Testis (tissue), 3 donors: ENCODE results near the gene TSBP1. TPM values are rescaled to one million over a fixed set of nuclear protein-coding genes. Genes with fewer than 3 reads are reported as not detected.

ENCODE experiments used
- DNase-seq: peaks from one replicate; pipeline ENCODE4 v3.0.0-alpha.2; 2019
- H3K27ac ChIP-seq, 2 donors: fragments of 200-600 bp; sonication (generic); one replicate each; pipeline ENCODE4 v1.5.1; 2019
- H3K27me3 ChIP-seq: fragments of 200-600 bp; sonication (generic); one replicate; pipeline ENCODE4 v1.5.1; 2019
- H3K36me3 ChIP-seq: fragments of 200-600 bp; sonication (generic); one replicate; pipeline ENCODE4 v1.5.1; 2017; ENCODE audit warnings: low read depth; ENCODE audit errors: missing control alignments
- H3K4me1 ChIP-seq: fragments of 200-600 bp; sonication (generic); one replicate; pipeline ENCODE4 v1.5.1; 2019
- H3K4me3 ChIP-seq, 2 donors: fragments of 200-600 bp; sonication (generic); one replicate each; pipeline ENCODE4 v1.5.1; 2017 to 2019
- H3K9me3 ChIP-seq: fragments of 200-600 bp; sonication (generic); one replicate; pipeline ENCODE4 v1.5.1; 2017
- CTCF ChIP-seq, 3 experiments: fragments of 450-650 bp in 2 of 3; fragments of 200-600 bp in 1 of 3; sonication (generic) in 1 of 3; IDR thresholded peaks; one replicate each; pipeline ENCODE4 v1.5.1; 2016 to 2019; ENCODE audit warnings: antibody characterized with exemption in 3 of 3, mild to moderate bottlenecking in 2 of 3, moderate library complexity in 1 of 3
- POLR2A ChIP-seq: fragments of 450-650 bp; IDR thresholded peaks from one replicate; pipeline ENCODE4 v1.6.1; 2017; ENCODE audit warnings: antibody characterized with exemption, mild to moderate bottlenecking, moderate library complexity
- WGBS, 2 donors: methylation state at CpG; one replicate each; pipeline ENCODE4 v1.1.5; 2018; 5-methylcytosine and 5-hydroxymethylcytosine counted together
- intact Hi-C: fragments of 100-400 bp; cut with DNase I; formaldehyde crosslinking; loops from one replicate; pipeline ENCODE4 v1.15.1; 2023; ENCODE audit warnings: low total_unique reads
- polyA plus RNA-seq: library from polyadenylated mRNA; stranded (reverse); fragments of 350-450 nt; fragmentation: Illumina TruSeq; extraction: RNeasy Lipid Tissue Mini Kit (QIAGEN cat#74804); gene quantifications from one replicate; pipeline ENCODE4 v1.2.3, GENCODE V29; 2014; ENCODE audit warnings: low read depth, low replicate concordance; ENCODE audit not compliant: insufficient read depth
- total RNA-seq, 2 donors: library from RNA; depleted of rRNA; stranded (reverse); fragments of >200 nt; gene quantifications; one replicate each; pipeline ENCODE4 v1.2.3, GENCODE V29; 2016

TSBP1 gene
- total and polyA plus RNA-seq, 3 donors from 2014 or later, result 11.8 to 21.0 (median 18.4) TPM

- TF ChIP-seq POLR2A (no peak), CTCF (IDR thresholded peaks at IDR 0.05) (no peak)
- 75 to 79% methylated on average over 7 of the region's 7 CpGs for WGBS, 2 donors
- Histone ChIP-seq H3K36me3 (no peaks in the 10 kb centered on the region), H3K9me3 (no peaks in the 10 kb centered on the region), H3K27ac (no peak overlapping the region), H3K27me3 (no peaks in the 10 kb centered on the region), H3K4me1 (no peaks in the 10 kb centered on the region), H3K4me3 (no peak overlapping the region)
- DNase-seq, result no peak
- intact Hi-C loops, result no loop called here
These were observed 22.1 kb upstream of the TSBP1 start for GRCh38 chr6:32393665-32394420.

GRCh38 chr6:32391505-32391904 lies 19.8 kb upstream of the TSBP1 start:
- intact Hi-C loops, result no loop called here
- no peak for TF ChIP-seq POLR2A
- no peak for TF ChIP-seq CTCF (IDR thresholded peaks at IDR 0.05)
- no peaks in the 10 kb centered on the region for H3K4me1 ChIP-seq
- WGBS, 2 donors, result 95 to 96% methylated on average over 6 of the region's 6 CpGs
- no peaks in the 10 kb centered on the region for H3K27me3 ChIP-seq
- no peaks in the 10 kb centered on the region for H3K9me3 ChIP-seq
- H3K36me3 ChIP-seq, result no peaks in the 10 kb centered on the region
- DNase-seq, result no peak
- H3K27ac ChIP-seq, result no peak overlapping the region
- H3K4me3 ChIP-seq, result no peak overlapping the region

GRCh38 chr6:32387589-32388340 lies 16.1 kb upstream of the TSBP1 start:
- Histone ChIP-seq H3K4me3 (no peak overlapping the region), H3K27ac (no peak overlapping the region), H3K27me3 (no peaks in the 10 kb centered on the region), H3K4me1 (no peaks in the 10 kb centered on the region), H3K36me3 (no peaks in the 10 kb centered on the region), H3K9me3 (no peaks in the 10 kb centered on the region)
- no peak for DNase-seq
- TF ChIP-seq POLR2A (no peak), CTCF (IDR thresholded peaks at IDR 0.05) (no peak)
- intact Hi-C loops, result no loop called here
- 56 to 58% methylated on average over 6 of the region's 6 CpGs for WGBS, 2 donors

GRCh38 chr6:32386040-32386439 lies 14.3 kb upstream of the TSBP1 start:
- intact Hi-C loops, result no loop called here
- H3K36me3 ChIP-seq, result no peaks in the 10 kb centered on the region

More at GRCh38 chr6:32386040-32386439, 14.3 kb upstream of the TSBP1 start:
- no peaks in the 10 kb centered on the region for H3K27me3 ChIP-seq
- DNase-seq, result no peak
- no peak overlapping the region for H3K27ac ChIP-seq
- 81 to 83% methylated on average over 1 of the region's 1 CpG for WGBS, 2 donors
- no peak overlapping the region for H3K4me3 ChIP-seq
- TF ChIP-seq CTCF (IDR thresholded peaks at IDR 0.05) (no peak), POLR2A (no peak)
- H3K9me3 ChIP-seq, result no peaks in the 10 kb centered on the region
- no peaks in the 10 kb centered on the region for H3K4me1 ChIP-seq
